GM20000 (cell line): ENCODE results near the gene PAF1.

Experiments
- DNase-seq: peaks from one replicate; pipeline ENCODE4 v3.0.0; 2012; ENCODE audit warnings: low spot score
- CTCF ChIP-seq: IDR thresholded peaks from 2 replicates; pipeline ENCODE4 v1.5.1; 2012; ENCODE audit warnings: mild to moderate bottlenecking, control low read depth; ENCODE audit errors: extremely low read depth, missing control alignments

PAF1 gene

GRCh38 chr19:39339674-39340073 is 51.2 kb downstream of the PAF1 start:
- no peak for TF ChIP-seq CTCF
- no peak for DNase-seq

GRCh38 chr19:39336483-39336882 is 54.4 kb downstream of the PAF1 start:
- no peak for TF ChIP-seq CTCF
- no peak for DNase-seq
